Measurements from ENCODE around the gene SESN2. TPM values are rescaled to one million over a fixed set of nuclear protein-coding genes. Genes with fewer than 3 reads are reported as not detected.
A peak's percentile ranks its signal among the peaks of the same experiment; 100 is the strongest.

Gene SESN2
- total RNA-seq, 1 donor from 2014 or later, result 13.1 TPM

DNA sequence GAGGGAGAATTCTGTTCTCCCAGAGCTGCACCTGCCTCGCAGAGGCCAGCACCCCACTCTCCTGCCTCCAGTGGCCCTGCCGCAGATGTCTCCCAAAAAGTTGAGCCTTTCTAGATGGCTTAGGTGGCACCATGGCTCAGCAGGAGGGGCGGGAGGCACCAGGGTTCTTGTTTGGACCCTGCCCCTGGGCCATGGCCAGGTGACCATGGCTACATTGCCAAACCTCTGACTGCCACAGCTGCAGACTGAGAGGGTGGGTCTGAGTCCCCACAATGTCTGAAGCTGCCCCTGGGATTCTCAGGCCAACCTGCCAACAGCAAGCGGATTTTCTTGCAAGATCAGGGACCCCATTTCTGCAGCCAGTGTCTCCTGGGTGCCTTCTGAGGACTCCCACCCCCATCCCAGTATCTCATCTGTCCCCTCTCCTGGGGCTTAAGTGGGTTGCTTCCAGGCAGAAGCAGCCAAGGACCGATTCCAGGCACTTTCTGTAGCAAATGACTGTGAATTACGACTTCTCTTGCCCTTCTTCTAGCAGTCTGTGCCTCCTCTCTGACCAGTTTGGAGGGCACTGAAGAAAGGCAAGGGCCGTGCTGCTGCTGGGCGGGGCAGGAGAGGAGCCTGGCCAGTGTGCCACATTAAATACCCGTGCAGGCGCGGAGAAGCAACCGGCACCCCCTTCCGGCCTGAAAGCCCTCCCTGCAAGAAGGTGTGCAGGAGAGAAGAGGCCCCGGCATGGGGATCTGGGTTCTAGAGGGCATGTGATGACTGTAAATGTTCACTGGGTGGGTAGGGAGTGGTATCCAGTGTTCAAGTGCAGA lies 22.5 kb downstream of the SESN2 start:
- no peaks in the 10 kb centered on the region for H3K9me3 ChIP-seq
- peaks cover 28% of the 10 kb centered on the region for H3K4me1 ChIP-seq
- H3K27ac ChIP-seq, result peak overlapping the region; percentile 61
- no peak for ATAC-seq
- H3K4me3 ChIP-seq, result no peak overlapping the region
- no peaks in the 10 kb centered on the region for H3K27me3 ChIP-seq (ENCODE audit: low read depth)
- TF ChIP-seq CTCF (IDR thresholded peaks at IDR 0.05), result no peak
- intact Hi-C loops (cut with DNase I), result no loop called here
- DNase-seq, result no peak
- peaks cover 55% of the 10 kb centered on the region for H3K36me3 ChIP-seq

DNA sequence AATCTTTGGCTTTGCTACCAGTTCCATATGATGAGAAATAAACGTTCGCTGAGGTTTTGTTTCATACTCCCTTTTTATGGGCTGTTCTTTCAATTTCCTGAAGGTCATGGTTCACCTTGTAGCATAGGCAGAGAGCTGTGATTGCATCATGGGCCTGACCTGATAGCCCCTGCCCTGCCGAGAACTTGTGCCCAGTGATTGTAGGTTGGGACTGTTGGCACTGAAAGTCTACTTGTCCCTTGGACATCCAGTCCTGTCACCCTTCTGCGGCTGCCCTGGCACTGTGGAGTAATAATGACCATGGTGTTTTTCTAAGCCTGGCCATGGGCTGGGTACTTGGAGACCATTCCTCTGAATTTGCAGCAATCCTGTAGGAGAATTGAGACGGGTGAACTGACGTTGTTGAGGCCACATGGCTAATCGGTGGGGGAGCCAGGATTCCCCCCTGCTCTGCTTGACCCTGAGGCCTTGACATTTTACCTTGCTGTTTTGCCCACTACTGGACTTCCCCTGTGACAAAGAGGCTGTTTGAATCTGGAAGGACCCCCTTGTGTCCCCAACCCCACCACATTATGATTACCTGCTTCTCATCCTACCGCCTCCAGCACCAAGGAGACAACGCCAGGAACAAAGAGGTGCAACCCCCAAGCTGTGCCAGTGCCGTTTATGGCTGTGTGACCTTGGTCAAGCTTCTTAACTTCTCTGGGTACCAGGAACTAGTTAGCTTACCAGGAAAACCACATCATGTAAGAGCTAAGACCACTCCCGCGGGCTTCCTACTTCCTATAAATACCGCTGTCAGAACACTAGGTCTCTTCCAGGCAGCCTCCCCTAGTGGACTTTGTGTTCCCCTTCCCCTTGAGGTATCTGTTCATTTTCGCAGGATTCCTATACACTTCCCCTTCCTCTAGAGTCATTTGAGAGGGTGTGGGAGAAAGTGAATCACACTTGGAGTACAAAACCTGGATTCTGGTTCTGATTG lies 23.4 kb downstream of the SESN2 start:
- intact Hi-C loops (cut with DNase I), result no loop called here
- TF ChIP-seq CTCF (IDR thresholded peaks at IDR 0.05), result no peak
- DNase-seq (peak; percentile 54), ATAC-seq (peak; percentile 59 to 66)
- Histone ChIP-seq H3K27me3 (ENCODE audit: low read depth) (no peaks in the 10 kb centered on the region), H3K4me1 (peaks cover 28% of the 10 kb centered on the region), H3K27ac (peak overlapping the region; percentile 61), H3K9me3 (no peaks in the 10 kb centered on the region), H3K36me3 (peaks cover 46% of the 10 kb centered on the region), H3K4me3 (no peak overlapping the region)

GRCh38 chr1:28286111-28286510 lies 26.8 kb downstream of the SESN2 start:
- no peak overlapping the region for H3K4me3 ChIP-seq
- H3K36me3 ChIP-seq, result peaks cover 12% of the 10 kb centered on the region
- DNase-seq (no peak), ATAC-seq (no peak)
- H3K9me3 ChIP-seq, result no peaks in the 10 kb centered on the region
- H3K27me3 ChIP-seq (ENCODE audit: low read depth), result no peaks in the 10 kb centered on the region
- no peak overlapping the region for H3K27ac ChIP-seq
- intact Hi-C loops (cut with DNase I), result no loop called here
- TF ChIP-seq CTCF (IDR thresholded peaks at IDR 0.05), result no peak
- H3K4me1 ChIP-seq, result peaks cover 17% of the 10 kb centered on the region

GRCh38 chr1:28288487-28288886 lies 29.2 kb downstream of the SESN2 start:
- H3K27me3 ChIP-seq (ENCODE audit: low read depth), result no peaks in the 10 kb centered on the region
- no peak for DNase-seq
- no peak for ATAC-seq
- intact Hi-C loops (cut with DNase I), result no loop called here
- H3K27ac ChIP-seq, result no peak overlapping the region
- TF ChIP-seq CTCF (IDR thresholded peaks at IDR 0.05), result no peak
- no peaks in the 10 kb centered on the region for H3K36me3 ChIP-seq
- H3K9me3 ChIP-seq, result no peaks in the 10 kb centered on the region
- peaks cover 3% of the 10 kb centered on the region for H3K4me1 ChIP-seq
- H3K4me3 ChIP-seq, result no peak overlapping the region

DNA sequence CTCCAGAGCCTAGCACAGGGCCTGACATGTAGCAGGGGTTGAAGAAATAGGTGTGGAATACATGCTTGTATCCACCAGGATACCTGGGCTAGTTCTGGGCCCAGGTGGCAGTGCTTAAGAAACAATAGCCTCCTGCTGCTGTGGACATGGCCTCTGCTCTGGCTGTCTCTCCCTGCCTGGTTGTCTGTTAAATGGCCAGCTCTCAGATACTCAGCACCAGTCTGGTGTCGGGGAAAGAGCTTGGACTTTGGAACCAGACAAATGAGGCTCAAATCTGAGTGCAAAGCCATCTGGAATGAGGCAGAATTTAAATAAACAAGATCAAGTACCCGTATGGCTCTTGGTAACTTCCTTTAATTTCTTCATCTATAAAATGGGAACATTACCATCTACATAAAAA lies 31.5 kb downstream of the SESN2 start:
- Histone ChIP-seq H3K4me1 (no peaks in the 10 kb centered on the region), H3K36me3 (no peaks in the 10 kb centered on the region), H3K9me3 (no peaks in the 10 kb centered on the region), H3K27me3 (ENCODE audit: low read depth) (no peaks in the 10 kb centered on the region), H3K27ac (no peak overlapping the region), H3K4me3 (no peak overlapping the region)
- TF ChIP-seq CTCF (IDR thresholded peaks at IDR 0.05), result no peak
- intact Hi-C loops (cut with DNase I), result no loop called here
- ATAC-seq, result no peak
- no peak for DNase-seq

Data from lower lobe of right lung (tissue), 2 donors.